PFSK-1 (cell line): ENCODE measurements around the gene LOC128125822.

ENCODE experiments used
- FOXP2 ChIP-seq: optimal IDR thresholded peaks from 2 replicates; pipeline ENCODE3; 2011; ENCODE audit warnings: borderline replicate concordance, control low read depth, inconsistent platforms; ENCODE audit not compliant: insufficient read depth; ENCODE audit errors: extremely low read length, extremely low read depth
- POLR2AphosphoS5 ChIP-seq: IDR thresholded peaks from 2 replicates; pipeline ENCODE4 v1.6.1; 2012; ENCODE audit warnings: low read depth, mild to moderate bottlenecking, control low read depth, low read length, moderate library complexity
- REST ChIP-seq, 2 experiments: IDR thresholded peaks; 2 replicates each; pipeline versions ENCODE4 v1.6.1 to v1.8.0; 2011 to 2012; ENCODE audit warnings: low read depth in 2 of 2, low read length in 2 of 2, control low read depth in 1 of 2, inconsistent platforms in 1 of 2, mild to moderate bottlenecking in 1 of 2, moderate library complexity in 1 of 2; ENCODE audit not compliant: insufficient read depth in 1 of 2
- SIN3A ChIP-seq: IDR thresholded peaks from 2 replicates; pipeline ENCODE4 v1.6.1; 2012; ENCODE audit warnings: mild to moderate bottlenecking, low read length, moderate library complexity, borderline replicate concordance; ENCODE audit not compliant: insufficient read depth
- TAF1 ChIP-seq: IDR thresholded peaks from 2 replicates; pipeline ENCODE4 v1.6.1; 2012; ENCODE audit warnings: low read length, control low read depth, borderline replicate concordance; ENCODE audit not compliant: insufficient read depth

LOC128125822 gene

GRCh38 chr6:63533026-63533425 is 39.3 kb upstream of the LOC128125822 start:
- no peak for TF ChIP-seq FOXP2
- no peak for TF ChIP-seq TAF1
- TF ChIP-seq REST (IDR thresholded peaks at IDR 0.05; ENCODE audit: insufficient read depth in 1 of 2, low read depth in 2 of 2, low read length in 2 of 2) = no peak
- no peak for TF ChIP-seq POLR2AphosphoS5
- no peak for TF ChIP-seq SIN3A

GRCh38 chr6:63533952-63534351 is 38.3 kb upstream of the LOC128125822 start:
- TF ChIP-seq TAF1 (no peak), POLR2AphosphoS5 (no peak), FOXP2 (no peak), SIN3A (no peak), REST (IDR thresholded peaks at IDR 0.05; ENCODE audit: insufficient read depth in 1 of 2, low read depth in 2 of 2, low read length in 2 of 2) (no peak)

GRCh38 chr6:63537201-63537958 is 34.9 kb upstream of the LOC128125822 start:
- TF ChIP-seq POLR2AphosphoS5 (no peak), SIN3A (no peak), FOXP2 (no peak), TAF1 (no peak), REST (IDR thresholded peaks at IDR 0.05; ENCODE audit: insufficient read depth in 1 of 2, low read depth in 2 of 2, low read length in 2 of 2) (no peak)

- TF ChIP-seq FOXP2 = no peak
- no peak for TF ChIP-seq TAF1
- no peak for TF ChIP-seq POLR2AphosphoS5
- TF ChIP-seq SIN3A = no peak
- TF ChIP-seq REST (IDR thresholded peaks at IDR 0.05; ENCODE audit: insufficient read depth in 1 of 2, low read depth in 2 of 2, low read length in 2 of 2) = no peak
These were observed 34.4 kb upstream of the LOC128125822 start for GRCh38 chr6:63537959-63538300.

GRCh38 chr6:63538550-63538949 is 33.7 kb upstream of the LOC128125822 start:
- TF ChIP-seq TAF1 = no peak
- no peak for TF ChIP-seq SIN3A
- TF ChIP-seq POLR2AphosphoS5 = no peak
- TF ChIP-seq REST (IDR thresholded peaks at IDR 0.05; ENCODE audit: insufficient read depth in 1 of 2, low read depth in 2 of 2, low read length in 2 of 2) = no peak
- no peak for TF ChIP-seq FOXP2
